GM23248 (cell line): ENCODE measurements around the gene ZBTB8OS.

Source experiments
- EZH2 ChIP-seq: fragments of 200-600 bp; sonication (generic); IDR thresholded peaks from 2 replicates; pipeline ENCODE4 v1.6.1; 2018; ENCODE audit warnings: antibody characterized with exemption, mild to moderate bottlenecking; ENCODE audit not compliant: insufficient read depth, poor library complexity, severe bottlenecking
- EZH2phosphoT487 ChIP-seq: fragments of 200-600 bp; sonication (generic); IDR thresholded peaks from 2 replicates; pipeline ENCODE4 v1.6.1; 2018; ENCODE audit warnings: antibody characterized with exemption, moderate library complexity, mild to moderate bottlenecking, low read depth; ENCODE audit not compliant: insufficient read depth

DNA sequence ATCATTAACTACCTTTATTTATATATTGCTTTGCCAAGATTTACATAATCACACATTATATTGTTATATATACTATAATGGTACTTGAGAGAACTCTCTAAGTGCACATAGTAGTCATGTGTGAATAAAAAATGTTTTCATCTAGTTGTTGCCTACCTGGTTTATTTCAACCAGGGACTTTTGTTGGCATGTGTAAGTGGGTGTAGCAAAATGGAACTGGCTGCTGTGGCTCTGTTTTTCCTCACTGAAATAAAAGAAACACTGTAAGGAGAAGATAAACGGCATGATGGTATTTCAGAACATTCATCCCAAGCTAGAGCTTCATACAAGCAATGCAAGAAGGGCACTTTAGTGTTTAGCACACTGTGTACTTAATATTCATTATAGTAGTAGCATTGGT lies 15.6 kb upstream of the ZBTB8OS start:
- TF ChIP-seq EZH2 (no peak), EZH2phosphoT487 (no peak)
